Right atrium auricular region (tissue), 2 donors: ENCODE data around the gene RAD51B. TPM values are rescaled to one million over a fixed set of nuclear protein-coding genes. Genes with fewer than 3 reads are reported as not detected.

ENCODE experiments used
- DNase-seq: peaks from one replicate; pipeline ENCODE4 v3.0.0-alpha.2; 2019; ENCODE audit warnings: low spot score
- H3K27ac ChIP-seq, 2 donors: fragments of 200-600 bp; sonication (generic); 1 replicate in 1 of 2; 2 replicates in 1 of 2; pipeline ENCODE4 v1.5.1; 2016 to 2019
- H3K27me3 ChIP-seq, 2 donors: fragments of 200-600 bp; sonication (generic); one replicate each; pipeline versions ENCODE4 v1.5.1 to v1.6.0; 2017 to 2019
- H3K36me3 ChIP-seq: fragments of 200-600 bp; sonication (generic); one replicate; pipeline ENCODE4 v1.5.1; 2016
- H3K4me1 ChIP-seq, 2 donors: fragments of 200-600 bp; sonication (generic); one replicate each; pipeline versions ENCODE4 v1.5.1 to v1.6.0; 2017 to 2019
- H3K4me3 ChIP-seq, 2 donors: fragments of 200-600 bp; sonication (generic); 1 replicate in 1 of 2; 2 replicates in 1 of 2; pipeline ENCODE4 v1.5.1; 2017 to 2019; ENCODE audit warnings: mild to moderate bottlenecking in 1 of 2, moderate library complexity in 1 of 2
- H3K9me3 ChIP-seq, 2 donors: fragments of 200-600 bp; sonication (generic); one replicate each; pipeline ENCODE4 v1.5.1; 2019
- total RNA-seq, 2 donors: library from RNA; depleted of rRNA; stranded (reverse); fragments of >200 nt; gene quantifications; one replicate each; pipeline ENCODE4 v1.1.0, GENCODE V29; 2016
- TF ChIP-seq, protein P1 (sequence below), 2 donors: fragments of 200-600 bp; sonication (generic); IDR thresholded peaks; one replicate each; pipeline ENCODE4 v1.5.1; 2019; ENCODE audit warnings: antibody characterized with exemption in 2 of 2

Gene RAD51B
- total RNA-seq, 2 donors from 2014 or later = 1.2 to 1.5 TPM

DNA sequence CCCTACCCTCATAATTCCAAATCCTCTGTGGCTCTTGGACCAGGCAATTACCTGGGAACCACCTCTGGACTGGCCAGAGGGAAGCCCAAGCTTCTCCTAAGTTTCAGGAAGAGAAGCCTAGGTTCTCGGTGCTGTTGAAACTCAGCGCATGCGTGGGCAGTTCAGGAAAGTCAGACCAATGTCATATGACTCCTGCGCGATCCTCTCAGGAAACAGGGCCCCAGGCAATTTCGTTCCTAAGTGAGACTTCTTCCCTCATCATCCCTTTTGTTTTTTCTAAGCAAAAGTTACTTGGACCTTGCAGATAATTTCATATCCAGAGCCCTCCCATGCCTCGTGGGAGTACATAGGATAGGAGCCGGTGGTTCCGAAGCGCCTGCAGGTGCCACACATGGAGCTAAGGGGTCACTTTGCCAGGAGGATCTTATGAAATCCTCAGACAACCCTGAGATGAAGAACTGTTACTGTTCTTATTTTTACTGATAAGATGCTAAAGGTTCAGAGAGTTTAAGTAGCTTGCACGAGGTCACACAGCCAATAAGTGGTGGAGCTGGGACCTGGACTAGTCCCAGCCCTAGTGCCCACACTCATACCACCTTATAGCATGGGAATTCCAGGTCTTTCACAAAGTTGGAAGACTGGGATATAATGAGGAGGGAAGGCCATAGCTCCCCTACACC is 805.1 kb downstream of the RAD51B start:
- TF ChIP-seq, protein P1, sequence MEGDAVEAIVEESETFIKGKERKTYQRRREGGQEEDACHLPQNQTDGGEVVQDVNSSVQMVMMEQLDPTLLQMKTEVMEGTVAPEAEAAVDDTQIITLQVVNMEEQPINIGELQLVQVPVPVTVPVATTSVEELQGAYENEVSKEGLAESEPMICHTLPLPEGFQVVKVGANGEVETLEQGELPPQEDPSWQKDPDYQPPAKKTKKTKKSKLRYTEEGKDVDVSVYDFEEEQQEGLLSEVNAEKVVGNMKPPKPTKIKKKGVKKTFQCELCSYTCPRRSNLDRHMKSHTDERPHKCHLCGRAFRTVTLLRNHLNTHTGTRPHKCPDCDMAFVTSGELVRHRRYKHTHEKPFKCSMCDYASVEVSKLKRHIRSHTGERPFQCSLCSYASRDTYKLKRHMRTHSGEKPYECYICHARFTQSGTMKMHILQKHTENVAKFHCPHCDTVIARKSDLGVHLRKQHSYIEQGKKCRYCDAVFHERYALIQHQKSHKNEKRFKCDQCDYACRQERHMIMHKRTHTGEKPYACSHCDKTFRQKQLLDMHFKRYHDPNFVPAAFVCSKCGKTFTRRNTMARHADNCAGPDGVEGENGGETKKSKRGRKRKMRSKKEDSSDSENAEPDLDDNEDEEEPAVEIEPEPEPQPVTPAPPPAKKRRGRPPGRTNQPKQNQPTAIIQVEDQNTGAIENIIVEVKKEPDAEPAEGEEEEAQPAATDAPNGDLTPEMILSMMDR (IDR thresholded peaks at IDR 0.05) = no peak
- H3K9me3 ChIP-seq = no peaks in the 10 kb centered on the region
- no peaks in the 10 kb centered on the region for H3K27me3 ChIP-seq
- peaks cover 0 to 56% of the 10 kb centered on the region in 2 donors for H3K4me1 ChIP-seq
- no peak overlapping the region for H3K4me3 ChIP-seq
- DNase-seq = no peak
- peak overlapping the region in 1 of 2 donors; percentile 89 for H3K27ac ChIP-seq
- no peaks in the 10 kb centered on the region for H3K36me3 ChIP-seq

DNA sequence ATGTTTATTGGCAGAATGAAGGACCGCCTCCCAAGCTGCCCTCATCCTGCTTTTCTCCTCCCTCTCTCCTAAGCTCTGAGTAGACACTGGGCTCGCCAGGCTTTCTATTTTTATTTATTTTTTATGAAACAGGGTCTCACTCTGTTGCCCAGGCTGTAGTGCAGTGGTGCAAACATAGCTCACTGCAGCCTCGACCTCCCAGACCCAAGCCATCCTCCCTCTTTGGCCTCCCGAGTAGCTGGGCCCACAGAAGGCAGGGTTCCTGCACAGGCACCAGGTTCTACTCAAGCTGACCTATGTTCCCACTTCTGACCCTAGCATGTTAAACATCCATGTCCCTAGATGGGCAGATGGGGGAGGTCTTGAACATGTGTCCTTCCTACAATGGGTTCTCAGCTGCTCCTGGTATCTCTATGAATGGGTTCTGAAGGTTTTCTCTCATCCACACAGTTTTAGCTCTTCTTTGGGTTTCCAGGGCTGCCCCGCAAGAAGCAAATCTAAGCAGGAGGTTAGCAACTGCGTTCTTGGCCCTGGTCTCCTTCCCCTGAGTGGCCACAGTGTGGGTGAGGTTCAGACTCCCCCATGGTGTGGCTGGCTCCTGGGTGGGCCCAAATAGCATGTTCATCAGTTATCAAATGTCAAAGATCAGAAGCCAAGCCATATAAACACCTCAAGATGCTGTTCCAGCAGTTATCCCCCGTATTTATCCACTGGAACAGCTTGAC is 805.9 kb downstream of the RAD51B start:
- TF ChIP-seq, protein P1 (IDR thresholded peaks at IDR 0.05) = no peak
- no peaks in the 10 kb centered on the region for H3K36me3 ChIP-seq
- H3K27ac ChIP-seq = peak overlapping the region; percentile 71 to 89
- DNase-seq = no peak
- no peaks in the 10 kb centered on the region for H3K27me3 ChIP-seq
- H3K4me3 ChIP-seq = no peak overlapping the region
- H3K4me1 ChIP-seq = peaks cover 0 to 53% of the 10 kb centered on the region in 2 donors
- no peaks in the 10 kb centered on the region for H3K9me3 ChIP-seq

DNA sequence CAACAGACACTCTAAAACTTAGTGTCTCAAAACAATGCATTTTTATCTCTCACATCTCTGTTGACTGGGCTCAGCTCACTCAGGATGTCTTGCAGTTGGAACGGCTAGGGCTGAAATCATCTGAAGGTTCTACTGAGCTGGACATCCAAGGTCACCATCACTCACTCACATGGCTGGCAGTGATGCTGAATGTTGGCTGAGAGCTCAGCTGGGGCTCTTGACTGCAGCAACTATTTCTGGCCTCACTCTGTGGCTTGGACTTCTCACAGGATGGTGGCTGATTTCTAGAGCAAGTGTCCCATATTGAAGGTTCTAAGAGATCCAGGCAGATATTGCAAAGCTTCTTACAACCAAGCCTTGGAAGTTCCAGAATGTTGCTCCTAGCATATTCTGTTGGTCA is 806.8 kb downstream of the RAD51B start:
- no peak for DNase-seq
- no peaks in the 10 kb centered on the region for H3K36me3 ChIP-seq

DNA sequence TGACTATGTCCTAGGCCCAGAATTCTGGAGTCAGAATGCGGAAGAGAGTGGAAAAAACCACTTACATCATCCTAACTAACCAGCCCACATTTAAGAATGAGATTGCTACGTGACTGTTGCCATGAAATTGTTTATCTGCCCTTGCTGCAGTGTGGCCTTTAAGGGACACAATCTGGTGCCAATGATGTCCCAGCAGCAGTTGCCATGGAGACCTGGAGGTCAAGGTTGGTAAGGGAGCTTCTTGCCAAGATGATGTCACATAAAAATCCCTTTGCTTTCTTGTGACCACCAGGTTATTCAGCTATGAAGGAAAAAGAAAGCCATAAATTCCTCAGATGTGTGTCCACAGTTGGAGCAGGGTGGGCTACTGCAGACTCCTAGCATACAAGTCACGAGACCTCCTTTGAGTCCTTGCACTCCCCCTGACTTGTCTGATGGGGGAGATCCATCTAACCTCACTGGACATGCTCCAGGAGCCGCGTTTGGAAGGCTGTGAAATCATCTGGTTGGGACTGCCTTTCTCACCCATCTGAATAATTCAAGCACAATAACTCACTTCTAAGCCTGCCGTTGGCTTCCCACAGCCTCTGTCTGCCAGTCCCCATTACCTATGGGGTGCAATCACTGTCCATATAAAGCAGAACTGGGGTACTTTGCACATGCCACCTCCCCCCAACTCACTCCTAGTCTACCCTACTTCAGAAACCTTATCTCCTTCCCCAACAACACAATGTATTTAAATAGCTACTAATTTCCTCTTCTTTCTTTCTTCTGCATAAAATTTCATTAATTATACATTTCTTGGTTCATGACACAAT is 807.7 kb downstream of the RAD51B start:
- peak; percentile 85 for DNase-seq

More for the DNA sequence above, 806.8 kb downstream of the RAD51B start:
- Histone ChIP-seq H3K4me3 (no peak overlapping the region), H3K4me1 (peaks cover 0 to 49% of the 10 kb centered on the region in 2 donors), H3K27me3 (no peaks in the 10 kb centered on the region), H3K9me3 (no peaks in the 10 kb centered on the region), H3K27ac (peak overlapping the region; percentile 71 to 89)
- TF ChIP-seq, protein P1 (IDR thresholded peaks at IDR 0.05) = no peak

More for the DNA sequence above, 807.7 kb downstream of the RAD51B start:
- H3K4me1 ChIP-seq = peaks cover 0 to 47% of the 10 kb centered on the region in 2 donors
- H3K36me3 ChIP-seq = no peaks in the 10 kb centered on the region
- H3K27ac ChIP-seq = peak overlapping the region; percentile 71 to 89
- H3K4me3 ChIP-seq = no peak overlapping the region
- TF ChIP-seq, protein P1 (IDR thresholded peaks at IDR 0.05) = no peak
- H3K27me3 ChIP-seq = no peaks in the 10 kb centered on the region
- no peaks in the 10 kb centered on the region for H3K9me3 ChIP-seq
